Nephron progenitor cell (in vitro differentiated cells): ENCODE results near the gene ROBO3.

Experiments
- DNase-seq: peaks from one replicate; pipeline ENCODE4 v3.0.0; 2021
- H3K27ac Mint-ChIP-seq: 2 replicates; pipeline ENCODE4 v1.8.0; 2021; ENCODE audit warnings: mild to moderate bottlenecking, moderate library complexity, mixed read lengths
- H3K27me3 Mint-ChIP-seq: 2 replicates; pipeline ENCODE4 v1.8.0; 2021; ENCODE audit warnings: mild to moderate bottlenecking, low read depth, mixed read lengths; ENCODE audit not compliant: poor library complexity
- H3K36me3 Mint-ChIP-seq: 2 replicates; pipeline ENCODE4 v1.8.0; 2021; ENCODE audit warnings: low read depth, mixed read lengths
- H3K4me1 Mint-ChIP-seq: 2 replicates; pipeline ENCODE4 v1.8.0; 2021; ENCODE audit warnings: mixed read lengths
- H3K4me3 Mint-ChIP-seq: 2 replicates; pipeline ENCODE4 v1.8.0; 2021; ENCODE audit warnings: mild to moderate bottlenecking, moderate library complexity, mixed read lengths
- H3K9me3 Mint-ChIP-seq: 2 replicates; pipeline ENCODE4 v1.8.0; 2021; ENCODE audit warnings: mild to moderate bottlenecking, moderate library complexity, mixed read lengths
- CTCF ChIP-seq: fragments of 200-600 bp; sonication (generic); IDR thresholded peaks from 2 replicates; pipeline ENCODE4 v1.5.0; 2021; ENCODE audit warnings: antibody characterized with exemption

The ROBO3 gene

GRCh38 chr11:124844664-124845079, 20.6 kb upstream of the ROBO3 start:
- Mint-ChIP-seq H3K27me3 (no peaks in the 10 kb centered on the region), H3K9me3 (peaks cover 10% of the 10 kb centered on the region), H3K36me3 (no peaks in the 10 kb centered on the region), H3K4me1 (peaks cover 31% of the 10 kb centered on the region), H3K27ac (no peak overlapping the region), H3K4me3 (no peak overlapping the region)
- no peak for TF ChIP-seq CTCF
- no peak for DNase-seq

GRCh38 chr11:124846070-124846673, 19.1 kb upstream of the ROBO3 start:
- no peaks in the 10 kb centered on the region for H3K36me3 Mint-ChIP-seq
- H3K9me3 Mint-ChIP-seq: peaks cover 10% of the 10 kb centered on the region
- no peak for DNase-seq
- no peak overlapping the region for H3K4me3 Mint-ChIP-seq
- H3K4me1 Mint-ChIP-seq: peaks cover 31% of the 10 kb centered on the region
- no peak for TF ChIP-seq CTCF
- no peak overlapping the region for H3K27ac Mint-ChIP-seq
- no peaks in the 10 kb centered on the region for H3K27me3 Mint-ChIP-seq

GRCh38 chr11:124859171-124859570, 6.1 kb upstream of the ROBO3 start:
- Mint-ChIP-seq H3K4me1 (peaks cover 12% of the 10 kb centered on the region), H3K4me3 (no peak overlapping the region), H3K27ac (no peak overlapping the region), H3K27me3 (peaks cover 69% of the 10 kb centered on the region), H3K9me3 (no peaks in the 10 kb centered on the region), H3K36me3 (no peaks in the 10 kb centered on the region)
- DNase-seq: no peak
- TF ChIP-seq CTCF: no peak

- Mint-ChIP-seq H3K9me3 (no peaks in the 10 kb centered on the region), H3K4me3 (no peak overlapping the region), H3K27ac (no peak overlapping the region), H3K36me3 (no peaks in the 10 kb centered on the region), H3K4me1 (peaks cover 12% of the 10 kb centered on the region), H3K27me3 (peaks cover 94% of the 10 kb centered on the region)
- no peak for TF ChIP-seq CTCF
- no peak for DNase-seq
These were observed 3.6 kb upstream of the ROBO3 start for GRCh38 chr11:124861670-124862069.

- no peak for DNase-seq
- H3K27me3 Mint-ChIP-seq: peaks cover 100% of the 10 kb centered on the region
- no peak for TF ChIP-seq CTCF
- H3K9me3 Mint-ChIP-seq: no peaks in the 10 kb centered on the region
- H3K36me3 Mint-ChIP-seq: no peaks in the 10 kb centered on the region
- H3K27ac Mint-ChIP-seq: no peak overlapping the region
- H3K4me1 Mint-ChIP-seq: peaks cover 22% of the 10 kb centered on the region
- peak overlapping the region; percentile 56 for H3K4me3 Mint-ChIP-seq
These were observed 2.0 kb upstream of the ROBO3 start for GRCh38 chr11:124863137-124863825.

GRCh38 chr11:124863826-124864165, 1.4 kb upstream of the ROBO3 start:
- no peak for TF ChIP-seq CTCF
- no peak overlapping the region for H3K27ac Mint-ChIP-seq
- DNase-seq: peak; percentile 67
- no peaks in the 10 kb centered on the region for H3K9me3 Mint-ChIP-seq
- H3K36me3 Mint-ChIP-seq: no peaks in the 10 kb centered on the region
- peaks cover 100% of the 10 kb centered on the region for H3K27me3 Mint-ChIP-seq
- peaks cover 27% of the 10 kb centered on the region for H3K4me1 Mint-ChIP-seq
- H3K4me3 Mint-ChIP-seq: peak overlapping the region; percentile 43
